Measurements from ENCODE around the gene PRKAG1. TPM values are rescaled to one million over a fixed set of nuclear protein-coding genes. Genes with fewer than 3 reads are reported as not detected.

PRKAG1 gene
- total RNA-seq, 4 donors from 2014 or later, result 34.7 to 46.6 (median 39.6) TPM

DNA sequence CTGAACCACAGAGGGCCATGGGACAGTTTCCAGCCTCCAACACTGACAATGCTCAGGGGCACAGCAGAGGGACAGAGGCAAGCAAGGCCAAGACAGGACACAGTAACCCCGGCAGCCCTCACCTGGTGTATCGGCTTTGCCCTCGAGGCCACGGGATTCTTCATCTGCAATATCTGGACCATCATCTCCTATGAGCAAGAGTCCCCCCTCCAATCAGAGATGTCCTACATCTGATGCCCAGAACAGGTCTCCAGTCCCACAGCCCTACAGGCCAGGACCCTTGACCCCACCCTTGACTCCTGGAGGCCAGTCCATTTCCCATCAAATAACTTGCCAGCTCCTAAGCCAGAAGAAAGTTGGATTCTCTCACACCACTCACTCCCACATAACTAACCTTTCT, 24.7 kb upstream of the PRKAG1 start:
- H3K27ac ChIP-seq, result no peak overlapping the region
- H3K9me3 ChIP-seq, result no peaks in the 10 kb centered on the region
- H3K4me3 ChIP-seq, result no peak overlapping the region
- intact Hi-C loops (cut with DNase I; ENCODE audit: low total_unique reads), result no loop called here
- H3K27me3 ChIP-seq, result no peaks in the 10 kb centered on the region
- no peaks in the 10 kb centered on the region for H3K36me3 ChIP-seq
- H3K4me1 ChIP-seq, result no peaks in the 10 kb centered on the region
- TF ChIP-seq, protein P1, sequence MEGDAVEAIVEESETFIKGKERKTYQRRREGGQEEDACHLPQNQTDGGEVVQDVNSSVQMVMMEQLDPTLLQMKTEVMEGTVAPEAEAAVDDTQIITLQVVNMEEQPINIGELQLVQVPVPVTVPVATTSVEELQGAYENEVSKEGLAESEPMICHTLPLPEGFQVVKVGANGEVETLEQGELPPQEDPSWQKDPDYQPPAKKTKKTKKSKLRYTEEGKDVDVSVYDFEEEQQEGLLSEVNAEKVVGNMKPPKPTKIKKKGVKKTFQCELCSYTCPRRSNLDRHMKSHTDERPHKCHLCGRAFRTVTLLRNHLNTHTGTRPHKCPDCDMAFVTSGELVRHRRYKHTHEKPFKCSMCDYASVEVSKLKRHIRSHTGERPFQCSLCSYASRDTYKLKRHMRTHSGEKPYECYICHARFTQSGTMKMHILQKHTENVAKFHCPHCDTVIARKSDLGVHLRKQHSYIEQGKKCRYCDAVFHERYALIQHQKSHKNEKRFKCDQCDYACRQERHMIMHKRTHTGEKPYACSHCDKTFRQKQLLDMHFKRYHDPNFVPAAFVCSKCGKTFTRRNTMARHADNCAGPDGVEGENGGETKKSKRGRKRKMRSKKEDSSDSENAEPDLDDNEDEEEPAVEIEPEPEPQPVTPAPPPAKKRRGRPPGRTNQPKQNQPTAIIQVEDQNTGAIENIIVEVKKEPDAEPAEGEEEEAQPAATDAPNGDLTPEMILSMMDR (IDR thresholded peaks at IDR 0.05), result no peak
- TF ChIP-seq POLR2A (IDR thresholded peaks at IDR 0.05), result no peak
- DNase-seq, result no peak

DNA sequence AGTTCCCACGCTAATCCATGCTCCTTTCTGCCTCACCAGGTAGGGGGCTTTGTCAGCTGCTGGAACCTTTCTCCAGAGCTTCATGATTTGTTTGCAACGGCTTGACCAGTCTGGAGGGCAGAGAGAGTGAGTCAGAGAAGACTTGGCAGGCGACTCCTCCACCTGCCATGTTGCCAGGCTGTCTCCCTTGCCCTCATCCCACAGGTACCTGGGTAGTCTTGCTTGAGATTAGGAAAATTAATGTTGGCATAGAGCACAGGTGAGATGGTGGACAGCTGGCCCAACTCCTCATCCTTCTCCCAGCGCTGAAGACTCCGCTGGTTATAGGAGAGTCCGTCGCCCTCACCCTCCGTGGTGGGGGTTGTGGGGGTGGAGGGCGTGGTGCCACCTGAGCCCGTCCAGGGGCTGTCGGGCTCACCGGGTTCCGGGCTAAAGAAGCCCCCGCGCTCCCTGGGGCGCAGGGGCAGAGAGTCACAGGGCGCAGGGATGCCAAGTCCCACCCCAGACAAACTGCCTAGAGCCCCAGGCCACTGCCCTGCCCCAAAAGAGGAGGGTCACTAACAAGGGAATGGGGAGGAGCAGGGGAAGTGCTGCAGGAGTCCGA, 23.4 kb upstream of the PRKAG1 start:
- H3K27ac ChIP-seq, result no peak overlapping the region
- no peak for DNase-seq
- no peaks in the 10 kb centered on the region for H3K36me3 ChIP-seq
- H3K4me1 ChIP-seq, result no peaks in the 10 kb centered on the region
- intact Hi-C loops (cut with DNase I; ENCODE audit: low total_unique reads), result no loop called here
- no peak overlapping the region for H3K4me3 ChIP-seq
- TF ChIP-seq, protein P1 (IDR thresholded peaks at IDR 0.05), result no peak
- TF ChIP-seq POLR2A (IDR thresholded peaks at IDR 0.05), result no peak
- no peaks in the 10 kb centered on the region for H3K27me3 ChIP-seq
- no peaks in the 10 kb centered on the region for H3K9me3 ChIP-seq

DNA sequence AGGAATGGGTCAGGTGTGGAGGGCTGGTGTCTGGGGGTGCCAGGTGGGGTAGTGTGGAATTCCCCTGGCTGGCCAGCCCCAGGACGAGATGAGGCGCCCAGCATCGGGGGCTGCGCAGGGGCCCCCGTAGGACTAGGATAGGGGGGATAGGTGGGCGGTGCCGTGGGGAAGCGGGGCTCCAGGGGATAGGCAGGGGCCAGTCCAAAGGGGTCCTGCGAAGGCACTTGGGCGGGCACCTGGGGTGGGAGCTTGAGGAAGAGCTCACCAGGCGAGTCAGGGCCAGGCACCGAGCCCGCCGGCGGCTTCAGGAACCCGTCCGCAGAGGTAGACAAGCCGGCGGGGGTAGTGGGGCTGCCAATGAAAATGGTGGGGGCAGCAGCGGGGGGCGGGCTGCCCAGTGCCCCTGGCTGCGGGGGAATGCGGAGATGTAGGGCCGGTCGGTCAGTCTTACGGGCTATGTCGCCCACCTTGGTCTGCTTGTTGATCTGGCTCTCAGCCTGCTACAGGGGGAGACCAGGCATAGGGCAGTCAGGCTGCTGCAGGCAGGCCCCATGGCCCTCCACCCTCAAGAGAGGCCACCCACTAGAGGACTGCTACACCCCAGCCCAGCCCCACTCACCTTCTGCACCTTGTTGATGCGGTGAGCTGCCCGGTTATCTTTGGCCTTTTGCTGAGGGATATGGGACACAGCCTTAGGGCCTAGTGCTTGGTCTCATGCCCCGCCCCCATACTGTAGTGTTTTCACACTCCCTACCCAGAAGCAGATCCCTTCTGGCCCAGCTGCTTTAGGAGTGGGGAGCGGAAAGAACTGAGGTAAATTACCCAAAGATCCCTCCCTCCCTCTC, 22.7 kb upstream of the PRKAG1 start:
- Histone ChIP-seq H3K4me1 (no peaks in the 10 kb centered on the region), H3K9me3 (no peaks in the 10 kb centered on the region), H3K4me3 (no peak overlapping the region), H3K27me3 (no peaks in the 10 kb centered on the region), H3K36me3 (no peaks in the 10 kb centered on the region), H3K27ac (no peak overlapping the region)
- no peak for DNase-seq
- intact Hi-C loops (cut with DNase I; ENCODE audit: low total_unique reads), result no loop called here
- TF ChIP-seq, protein P1 (IDR thresholded peaks at IDR 0.05), result no peak
- TF ChIP-seq POLR2A (IDR thresholded peaks at IDR 0.05), result no peak

DNA sequence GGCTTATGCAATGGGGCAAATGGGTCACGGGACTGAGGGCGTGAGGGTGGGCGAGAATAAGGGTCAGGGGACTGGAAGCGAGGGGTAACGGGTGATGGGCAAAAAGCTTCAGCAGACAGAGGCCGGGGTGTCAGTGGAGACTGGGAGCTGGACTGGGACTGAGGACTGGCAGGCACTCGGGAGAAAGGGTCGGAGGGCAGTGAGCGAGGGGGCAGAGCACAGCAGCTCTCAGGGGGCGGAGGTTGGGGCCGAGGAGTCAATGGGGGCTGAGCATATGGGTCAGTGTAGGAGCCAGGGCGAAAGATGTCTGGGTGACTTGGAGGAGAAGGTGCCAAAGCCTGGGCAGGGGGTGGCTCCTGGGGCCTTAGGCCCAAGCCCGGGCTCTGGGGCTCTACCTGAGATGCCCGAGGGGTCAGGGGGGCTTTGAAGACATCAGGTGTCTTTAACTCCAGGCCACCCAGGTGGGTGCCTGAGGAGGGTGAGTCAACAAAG, 21.8 kb upstream of the PRKAG1 start:
- no peaks in the 10 kb centered on the region for H3K4me1 ChIP-seq
- intact Hi-C loops (cut with DNase I; ENCODE audit: low total_unique reads), result no loop called here
- H3K27ac ChIP-seq, result no peak overlapping the region
- no peak for DNase-seq
- TF ChIP-seq, protein P1 (IDR thresholded peaks at IDR 0.05), result no peak
- no peak for TF ChIP-seq POLR2A (IDR thresholded peaks at IDR 0.05)
- H3K27me3 ChIP-seq, result no peaks in the 10 kb centered on the region
- H3K4me3 ChIP-seq, result no peak overlapping the region
- no peaks in the 10 kb centered on the region for H3K9me3 ChIP-seq
- H3K36me3 ChIP-seq, result no peaks in the 10 kb centered on the region
